NCI-H1694 (cell line): Measurements from ENCODE around the gene POLR3A.

Source experiments
- DNase-seq: peaks from one replicate; lab custom pipeline; 2025; lab: John Stamatoyannopoulos, UW

Gene POLR3A

GRCh38 chr10:78046711-78047269 lies 17.5 kb upstream of the POLR3A start:
- no peak for DNase-seq

- no peak for DNase-seq
Measured at GRCh38 chr10:78045856-78046255, 16.5 kb upstream of the POLR3A start.

GRCh38 chr10:78045237-78045636 lies 15.9 kb upstream of the POLR3A start:
- DNase-seq = no peak

- DNase-seq = no peak
Measured at GRCh38 chr10:78044699-78045098, 15.4 kb upstream of the POLR3A start.

- no peak for DNase-seq
Measured at GRCh38 chr10:78044179-78044578, 14.9 kb upstream of the POLR3A start.

GRCh38 chr10:78042752-78043104 lies 13.4 kb upstream of the POLR3A start:
- DNase-seq = no peak

- DNase-seq = no peak
Measured at GRCh38 chr10:78042058-78042751, 12.9 kb upstream of the POLR3A start.

- no peak for DNase-seq
Measured at GRCh38 chr10:78041170-78042057, 12.1 kb upstream of the POLR3A start.

- no peak for DNase-seq
Measured at GRCh38 chr10:78039743-78040142, 10.4 kb upstream of the POLR3A start.

GRCh38 chr10:78038791-78039547 lies 9.7 kb upstream of the POLR3A start:
- no peak for DNase-seq

GRCh38 chr10:78038105-78038504 lies 8.8 kb upstream of the POLR3A start:
- no peak for DNase-seq

- no peak for DNase-seq
Measured at GRCh38 chr10:78035933-78036583, 6.7 kb upstream of the POLR3A start.

- DNase-seq = no peak
Measured at GRCh38 chr10:78035437-78035836, 6.1 kb upstream of the POLR3A start.

- no peak for DNase-seq
Measured at GRCh38 chr10:78035025-78035424, 5.7 kb upstream of the POLR3A start.

- DNase-seq = peak; percentile 92
Measured at GRCh38 chr10:78033637-78034470, 4.5 kb upstream of the POLR3A start, which contains the start of gene RPS24. Gene RPS24, plus strand, starts transcription at chr10:78033863. Its CDS starts 39 bp downstream, at chr10:78033902.

- DNase-seq = no peak
Measured at GRCh38 chr10:78033387-78033636, 4.0 kb upstream of the POLR3A start.

- DNase-seq = no peak
Measured at GRCh38 chr10:78028438-78029268, 662 bp downstream of the POLR3A start.

- DNase-seq = no peak
Measured at GRCh38 chr10:78025685-78026364, 3.5 kb downstream of the POLR3A start.

- DNase-seq = no peak
Measured at GRCh38 chr10:78023741-78024140, 5.6 kb downstream of the POLR3A start.

- no peak for DNase-seq
Measured at GRCh38 chr10:78021201-78021600, 8.1 kb downstream of the POLR3A start.
